ENCODE measurements around the gene ZFAND3.

DNA sequence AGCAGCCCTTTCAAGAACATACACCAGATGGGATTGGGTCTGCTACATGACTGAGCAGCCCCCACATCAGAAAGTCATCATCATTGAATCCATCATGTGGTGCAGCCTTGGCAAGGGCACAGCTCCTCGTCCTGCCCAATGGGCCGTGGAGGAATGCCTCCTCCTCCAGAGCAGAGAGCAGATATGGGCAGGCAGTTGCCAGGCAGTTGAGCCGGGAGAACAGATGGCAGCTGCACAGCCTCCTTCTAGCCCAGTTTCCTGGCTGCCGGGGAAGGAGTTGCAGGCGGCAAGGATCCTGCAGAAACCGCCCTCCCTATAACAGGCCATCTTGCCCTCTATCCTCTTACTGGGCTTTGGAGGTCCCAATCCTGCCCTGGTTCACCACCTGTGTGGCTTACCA, 11.9 kb upstream of the ZFAND3 start:
- TF ChIP-seq, protein P1, sequence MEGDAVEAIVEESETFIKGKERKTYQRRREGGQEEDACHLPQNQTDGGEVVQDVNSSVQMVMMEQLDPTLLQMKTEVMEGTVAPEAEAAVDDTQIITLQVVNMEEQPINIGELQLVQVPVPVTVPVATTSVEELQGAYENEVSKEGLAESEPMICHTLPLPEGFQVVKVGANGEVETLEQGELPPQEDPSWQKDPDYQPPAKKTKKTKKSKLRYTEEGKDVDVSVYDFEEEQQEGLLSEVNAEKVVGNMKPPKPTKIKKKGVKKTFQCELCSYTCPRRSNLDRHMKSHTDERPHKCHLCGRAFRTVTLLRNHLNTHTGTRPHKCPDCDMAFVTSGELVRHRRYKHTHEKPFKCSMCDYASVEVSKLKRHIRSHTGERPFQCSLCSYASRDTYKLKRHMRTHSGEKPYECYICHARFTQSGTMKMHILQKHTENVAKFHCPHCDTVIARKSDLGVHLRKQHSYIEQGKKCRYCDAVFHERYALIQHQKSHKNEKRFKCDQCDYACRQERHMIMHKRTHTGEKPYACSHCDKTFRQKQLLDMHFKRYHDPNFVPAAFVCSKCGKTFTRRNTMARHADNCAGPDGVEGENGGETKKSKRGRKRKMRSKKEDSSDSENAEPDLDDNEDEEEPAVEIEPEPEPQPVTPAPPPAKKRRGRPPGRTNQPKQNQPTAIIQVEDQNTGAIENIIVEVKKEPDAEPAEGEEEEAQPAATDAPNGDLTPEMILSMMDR (IDR thresholded peaks at IDR 0.05) = no peak
- TF ChIP-seq POLR2A (IDR thresholded peaks at IDR 0.05) = no peak
- TF ChIP-seq POLR2AphosphoS5 (IDR thresholded peaks at IDR 0.05) = no peak
